Measurements from ENCODE around the gene SINHCAF. TPM values are rescaled to one million over a fixed set of nuclear protein-coding genes. Genes with fewer than 3 reads are reported as not detected.

Gene SINHCAF
- total and polyA plus RNA-seq, 9 of the 15 experiments (the other 6 are each of a cell fraction or from before 2014, with no cell fraction given): 73.2 to 185 (median 110) TPM

DNA sequence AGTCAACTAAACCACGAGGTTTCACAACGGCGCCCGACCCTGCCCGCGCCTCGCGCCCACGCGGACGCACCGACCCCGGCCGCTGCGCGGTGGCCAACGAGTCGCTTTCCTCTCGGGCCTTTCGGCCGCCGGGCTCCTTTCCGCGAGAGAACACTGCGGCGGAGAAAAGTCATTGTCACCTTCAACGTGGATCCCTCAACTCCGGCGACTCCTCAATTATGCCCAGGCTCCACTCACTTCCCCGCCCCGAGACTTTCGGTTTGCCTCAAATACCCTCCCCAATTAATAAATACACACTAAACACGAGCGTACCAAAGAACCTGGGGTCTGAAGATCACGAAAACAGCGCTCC is 450 bp downstream of the SINHCAF start (continued):
- TF ChIP-seq, protein P1, sequence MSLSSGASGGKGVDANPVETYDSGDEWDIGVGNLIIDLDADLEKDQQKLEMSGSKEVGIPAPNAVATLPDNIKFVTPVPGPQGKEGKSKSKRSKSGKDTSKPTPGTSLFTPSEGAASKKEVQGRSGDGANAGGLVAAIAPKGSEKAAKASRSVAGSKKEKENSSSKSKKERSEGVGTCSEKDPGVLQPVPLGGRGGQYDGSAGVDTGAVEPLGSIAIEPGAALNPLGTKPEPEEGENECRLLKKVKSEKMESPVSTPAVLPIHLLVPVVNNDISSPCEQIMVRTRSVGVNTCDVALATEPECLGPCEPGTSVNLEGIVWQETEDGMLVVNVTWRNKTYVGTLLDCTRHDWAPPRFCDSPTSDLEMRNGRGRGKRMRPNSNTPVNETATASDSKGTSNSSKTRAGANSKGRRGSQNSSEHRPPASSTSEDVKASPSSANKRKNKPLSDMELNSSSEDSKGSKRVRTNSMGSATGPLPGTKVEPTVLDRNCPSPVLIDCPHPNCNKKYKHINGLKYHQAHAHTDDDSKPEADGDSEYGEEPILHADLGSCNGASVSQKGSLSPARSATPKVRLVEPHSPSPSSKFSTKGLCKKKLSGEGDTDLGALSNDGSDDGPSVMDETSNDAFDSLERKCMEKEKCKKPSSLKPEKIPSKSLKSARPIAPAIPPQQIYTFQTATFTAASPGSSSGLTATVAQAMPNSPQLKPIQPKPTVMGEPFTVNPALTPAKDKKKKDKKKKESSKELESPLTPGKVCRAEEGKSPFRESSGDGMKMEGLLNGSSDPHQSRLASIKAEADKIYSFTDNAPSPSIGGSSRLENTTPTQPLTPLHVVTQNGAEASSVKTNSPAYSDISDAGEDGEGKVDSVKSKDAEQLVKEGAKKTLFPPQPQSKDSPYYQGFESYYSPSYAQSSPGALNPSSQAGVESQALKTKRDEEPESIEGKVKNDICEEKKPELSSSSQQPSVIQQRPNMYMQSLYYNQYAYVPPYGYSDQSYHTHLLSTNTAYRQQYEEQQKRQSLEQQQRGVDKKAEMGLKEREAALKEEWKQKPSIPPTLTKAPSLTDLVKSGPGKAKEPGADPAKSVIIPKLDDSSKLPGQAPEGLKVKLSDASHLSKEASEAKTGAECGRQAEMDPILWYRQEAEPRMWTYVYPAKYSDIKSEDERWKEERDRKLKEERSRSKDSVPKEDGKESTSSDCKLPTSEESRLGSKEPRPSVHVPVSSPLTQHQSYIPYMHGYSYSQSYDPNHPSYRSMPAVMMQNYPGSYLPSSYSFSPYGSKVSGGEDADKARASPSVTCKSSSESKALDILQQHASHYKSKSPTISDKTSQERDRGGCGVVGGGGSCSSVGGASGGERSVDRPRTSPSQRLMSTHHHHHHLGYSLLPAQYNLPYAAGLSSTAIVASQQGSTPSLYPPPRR (CRISPR knock-in tag; IDR thresholded peaks at IDR 0.05; ENCODE audit: borderline replicate concordance): 0 out of 2 replicates have a peak, but pooled peaks have one; percentile 49
- peak; percentile 73; the same call in 1 of the 2 replicates for TF ChIP-seq NFRKB (IDR thresholded peaks at IDR 0.05; ENCODE audit: low read depth)
- 0 out of 2 replicates have a peak, but pooled peaks have one; percentile 28 for TF ChIP-seq KAT7 (CRISPR knock-in tag; IDR thresholded peaks at IDR 0.05; ENCODE audit: borderline replicate concordance)
- peak; percentile 5; the same call in 1 of the 2 replicates for TF ChIP-seq ARID1B (IDR thresholded peaks at IDR 0.05)
- TF ChIP-seq ETV6 (IDR thresholded peaks at IDR 0.05; ENCODE audit: borderline replicate concordance in 1 of 2, low read depth in 2 of 2, low read length in 1 of 2): no peak
- TF ChIP-seq ETV6 (CRISPR knock-in tag; IDR thresholded peaks at IDR 0.05; ENCODE audit: borderline replicate concordance): peak; percentile 27; the same call in 1 of the 2 replicates
- no peak for TF ChIP-seq GATAD2B (IDR thresholded peaks at IDR 0.05; ENCODE audit: borderline replicate concordance)
- 0 out of 4 replicates have a peak, but pooled peaks of 1 of the 2 experiments have one; percentile 8 for TF ChIP-seq TRIM24 (IDR thresholded peaks at IDR 0.05)
- TF ChIP-seq, protein P2, sequence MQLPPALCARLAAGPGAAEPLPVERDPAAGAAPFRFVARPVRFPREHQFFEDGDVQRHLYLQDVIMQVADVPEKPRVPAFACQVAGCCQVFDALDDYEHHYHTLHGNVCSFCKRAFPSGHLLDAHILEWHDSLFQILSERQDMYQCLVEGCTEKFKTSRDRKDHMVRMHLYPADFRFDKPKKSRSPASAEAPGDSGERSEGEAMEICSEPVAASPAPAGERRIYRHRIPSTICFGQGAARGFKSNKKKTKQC (CRISPR knock-in tag; IDR thresholded peaks at IDR 0.05): 0 out of 2 replicates have a peak, but pooled peaks have one; percentile 3
- peak; percentile 4 for TF ChIP-seq FIP1L1 (IDR thresholded peaks at IDR 0.05; ENCODE audit: low read depth, low read length, poor library complexity, severe bottlenecking)
- peak; percentile 35; the same call in 1 of the 2 replicates for TF ChIP-seq MIER1 (IDR thresholded peaks at IDR 0.05; ENCODE audit: low read depth)
- 0 out of 2 replicates have a peak, but pooled peaks have one; percentile 46 for TF ChIP-seq ZNF282 (CRISPR knock-in tag; IDR thresholded peaks at IDR 0.05)
- 0 out of 2 replicates have a peak, but pooled peaks have one; percentile 50 for TF ChIP-seq NR2C2 (CRISPR knock-in tag; IDR thresholded peaks at IDR 0.05)
- TF ChIP-seq NR2C2 (tag; IDR thresholded peaks at IDR 0.05): no peak; the same call in 1 of the 2 replicates
- TF ChIP-seq BRD9 (IDR thresholded peaks at IDR 0.05; ENCODE audit: low read depth, partially characterized antibody): peak; percentile 9
- no peak for TF ChIP-seq SMAD2 (IDR thresholded peaks at IDR 0.05; ENCODE audit: low read depth, low read length)
- TF ChIP-seq, protein P3, sequence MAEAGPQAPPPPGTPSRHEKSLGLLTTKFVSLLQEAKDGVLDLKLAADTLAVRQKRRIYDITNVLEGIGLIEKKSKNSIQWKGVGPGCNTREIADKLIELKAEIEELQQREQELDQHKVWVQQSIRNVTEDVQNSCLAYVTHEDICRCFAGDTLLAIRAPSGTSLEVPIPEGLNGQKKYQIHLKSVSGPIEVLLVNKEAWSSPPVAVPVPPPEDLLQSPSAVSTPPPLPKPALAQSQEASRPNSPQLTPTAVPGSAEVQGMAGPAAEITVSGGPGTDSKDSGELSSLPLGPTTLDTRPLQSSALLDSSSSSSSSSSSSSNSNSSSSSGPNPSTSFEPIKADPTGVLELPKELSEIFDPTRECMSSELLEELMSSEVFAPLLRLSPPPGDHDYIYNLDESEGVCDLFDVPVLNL (CRISPR knock-in tag; IDR thresholded peaks at IDR 0.05; ENCODE audit: low read depth): peak; percentile 50; the same call in 1 of the 2 replicates
- TF ChIP-seq, protein P4, sequence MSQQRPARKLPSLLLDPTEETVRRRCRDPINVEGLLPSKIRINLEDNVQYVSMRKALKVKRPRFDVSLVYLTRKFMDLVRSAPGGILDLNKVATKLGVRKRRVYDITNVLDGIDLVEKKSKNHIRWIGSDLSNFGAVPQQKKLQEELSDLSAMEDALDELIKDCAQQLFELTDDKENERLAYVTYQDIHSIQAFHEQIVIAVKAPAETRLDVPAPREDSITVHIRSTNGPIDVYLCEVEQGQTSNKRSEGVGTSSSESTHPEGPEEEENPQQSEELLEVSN (IDR thresholded peaks at IDR 0.05; ENCODE audit: borderline replicate concordance in 1 of 2, extremely low read depth in 1 of 2, insufficient read depth in 1 of 2, insufficient read length in 1 of 2, low read depth in 1 of 2, low read length in 1 of 2, poor library complexity in 1 of 2, severe bottlenecking in 1 of 2): peak in 1 of 2 experiments; percentile 58
- peak; percentile 69 for TF ChIP-seq EGR1 (conservative IDR thresholded peaks at IDR 0.05)
- peak; percentile 52 for TF ChIP-seq CHD1 (IDR thresholded peaks at IDR 0.05; ENCODE audit: low read length)

Data from K562 (cell line).